ENCODE results near the gene C14orf180. TPM values are rescaled to one million over a fixed set of nuclear protein-coding genes. Genes with fewer than 3 reads are reported as not detected.

C14orf180 gene
- polyA plus RNA-seq, 2 of the 4 experiments (the other 2 are of a cell fraction) = not detected

DNA sequence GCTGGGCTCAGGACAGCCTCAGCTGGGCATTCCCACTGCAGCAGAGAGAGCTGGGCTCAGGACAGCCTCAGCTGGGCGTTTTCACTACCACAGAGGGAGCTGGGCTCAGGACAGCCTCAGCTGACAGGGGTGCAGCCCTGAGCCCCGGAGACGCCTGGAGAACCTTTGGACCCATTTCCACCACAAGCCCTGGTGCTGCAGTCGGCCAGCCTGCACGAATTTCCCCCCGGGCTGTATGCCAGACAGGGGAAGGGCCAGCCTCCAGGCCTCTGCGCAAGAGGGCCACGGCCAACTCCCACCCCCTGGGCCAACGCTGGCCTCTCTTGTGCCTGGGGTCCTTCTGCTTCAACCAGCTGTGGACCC, 2.6 kb upstream of the C14orf180 start:
- WGBS (ENCODE audit: missing lambda C conversion rate) = 46% methylated on average over 9 of the region's 9 CpGs
- POLR2A ChIA-PET = no interaction called here
- ATAC-seq = peak; percentile 35 to 59; a peak in 5 of 6 replicates

DNA sequence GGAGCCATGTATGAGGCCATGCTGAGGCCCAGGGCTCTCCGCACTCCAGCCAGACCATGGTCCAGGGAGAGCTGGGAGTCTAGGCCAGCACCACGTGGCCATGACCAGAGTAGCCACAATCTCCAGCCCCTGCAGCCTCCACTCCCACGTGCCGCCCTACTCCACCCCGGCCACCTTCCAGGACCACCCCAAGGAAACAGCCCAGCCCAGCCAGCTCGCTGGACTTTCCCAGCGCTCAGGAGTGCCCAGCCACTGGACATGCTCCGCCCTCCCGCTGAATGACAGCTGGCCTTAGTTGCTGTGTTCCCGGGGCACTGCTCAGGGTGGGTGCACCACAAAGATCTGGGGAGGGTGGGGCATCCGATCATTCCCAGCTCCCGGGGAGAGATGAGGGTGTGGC, 2.1 kb upstream of the C14orf180 start:
- DNase-seq (ENCODE audit: low read depth in 1 of 2, low spot score in 1 of 2) (no peak), FAIRE-seq (no peak), ATAC-seq (peak in 1 of 2 experiments; percentile 3; a peak in 2 of 6 replicates)
- H3K4me3 ChIP-seq = no peak overlapping the region
- no peak overlapping the region for H3K27ac ChIP-seq
- TF ChIP-seq HEYL (CRISPR knock-in tag; IDR thresholded peaks at IDR 0.05) = no peak
- TF ChIP-seq RCOR1 (IDR thresholded peaks at IDR 0.05; ENCODE audit: low read depth, low read length) = no peak
- no peak for TF ChIP-seq KDM5A (IDR thresholded peaks at IDR 0.05)
- no peaks in the 10 kb centered on the region for H3K9me3 ChIP-seq
- peaks cover 4% of the 10 kb centered on the region; the same call in 1 of the 3 replicates for H3K4me1 ChIP-seq
- POLR2A ChIA-PET = no interaction called here
- 78% methylated on average over 10 of the region's 12 CpGs for WGBS (ENCODE audit: missing lambda C conversion rate)
- H3K4me2 ChIP-seq = no peak overlapping the region; the same call in 2 of the 3 replicates
- CTCF ChIA-PET = interaction anchor here (0.8 to 8.7 kb wide), 8 partner anchors 9 to 500 kb away, joined by 3 to 71 read pairs (median 4); no protein-coding TSS in a partner anchor

More for the DNA sequence above, 2.6 kb upstream of the C14orf180 start:
- no peak overlapping the region for H3K4me3 ChIP-seq
- FAIRE-seq (no peak), DNase-seq (ENCODE audit: low read depth in 1 of 2, low spot score in 1 of 2) (no peak)
- peak overlapping the region; percentile 8; the same call in 1 of the 3 replicates for H3K4me2 ChIP-seq
- TF ChIP-seq E2F6 (IDR thresholded peaks at IDR 0.05; ENCODE audit: borderline replicate concordance, low read depth) = no peak
- TF ChIP-seq FOSB (CRISPR knock-in tag; IDR thresholded peaks at IDR 0.05) = no peak
- no peak for TF ChIP-seq USF2 (IDR thresholded peaks at IDR 0.05)
- no peak for TF ChIP-seq KDM1A (IDR thresholded peaks at IDR 0.05; ENCODE audit: low read depth)
- no peak for TF ChIP-seq CHD2 (IDR thresholded peaks at IDR 0.05; ENCODE audit: low read length, partially characterized antibody)
- TF ChIP-seq HOXB5 (CRISPR knock-in tag; IDR thresholded peaks at IDR 0.05) = no peak
- no peak for TF ChIP-seq NR3C1 (IDR thresholded peaks at IDR 0.05)
- H3K4me1 ChIP-seq = peaks cover 4% of the 10 kb centered on the region; the same call in 1 of the 3 replicates
- no peaks in the 10 kb centered on the region for H3K9me3 ChIP-seq
- CTCF ChIA-PET = interaction anchor here (0.8 to 8.7 kb wide), 7 partner anchors 8 to 499 kb away, joined by 3 to 71 read pairs (median 3); no protein-coding TSS in a partner anchor
- peak overlapping the region in 1 of 2 experiments; percentile 13; a peak in 1 of 6 replicates for H3K27ac ChIP-seq

GRCh38 chr14:104577847-104578301, 1.7 kb upstream of the C14orf180 start:
- H3K4me3 ChIP-seq = no peak overlapping the region
- FAIRE-seq (no peak), DNase-seq (ENCODE audit: low read depth in 1 of 2, low spot score in 1 of 2) (no peak), ATAC-seq (no peak)
- POLR2A ChIA-PET = no interaction called here
- CTCF ChIA-PET = interaction anchor here (0.8 to 8.7 kb wide), 7 partner anchors 12 to 500 kb away, joined by 3 to 71 read pairs (median 4); no protein-coding TSS in a partner anchor
- H3K4me2 ChIP-seq = no peak overlapping the region
- H3K9me3 ChIP-seq = no peaks in the 10 kb centered on the region
- no peak overlapping the region for H3K27ac ChIP-seq
- 80% methylated on average over 11 of the region's 19 CpGs for WGBS (ENCODE audit: missing lambda C conversion rate)
- peaks cover 4% of the 10 kb centered on the region; the same call in 1 of the 3 replicates for H3K4me1 ChIP-seq
- TF ChIP-seq CHD2 (IDR thresholded peaks at IDR 0.05; ENCODE audit: low read length, partially characterized antibody) (no peak), PHF8 (IDR thresholded peaks at IDR 0.05; ENCODE audit: borderline replicate concordance, low read depth) (no peak), RFX5 (IDR thresholded peaks at IDR 0.05) (no peak), EHMT2 (IDR thresholded peaks at IDR 0.05; ENCODE audit: low read depth) (no peak), CEBPB (IDR thresholded peaks at IDR 0.05) (no peak), EHF (CRISPR knock-in tag; IDR thresholded peaks at IDR 0.05) (no peak), HMGXB4 (CRISPR knock-in tag; IDR thresholded peaks at IDR 0.05; ENCODE audit: borderline replicate concordance) (no peak), CTCF (IDR thresholded peaks at IDR 0.05) (no peak), SREBF2 (IDR thresholded peaks at IDR 0.05) (no peak)
- TF ChIP-seq, protein P1, sequence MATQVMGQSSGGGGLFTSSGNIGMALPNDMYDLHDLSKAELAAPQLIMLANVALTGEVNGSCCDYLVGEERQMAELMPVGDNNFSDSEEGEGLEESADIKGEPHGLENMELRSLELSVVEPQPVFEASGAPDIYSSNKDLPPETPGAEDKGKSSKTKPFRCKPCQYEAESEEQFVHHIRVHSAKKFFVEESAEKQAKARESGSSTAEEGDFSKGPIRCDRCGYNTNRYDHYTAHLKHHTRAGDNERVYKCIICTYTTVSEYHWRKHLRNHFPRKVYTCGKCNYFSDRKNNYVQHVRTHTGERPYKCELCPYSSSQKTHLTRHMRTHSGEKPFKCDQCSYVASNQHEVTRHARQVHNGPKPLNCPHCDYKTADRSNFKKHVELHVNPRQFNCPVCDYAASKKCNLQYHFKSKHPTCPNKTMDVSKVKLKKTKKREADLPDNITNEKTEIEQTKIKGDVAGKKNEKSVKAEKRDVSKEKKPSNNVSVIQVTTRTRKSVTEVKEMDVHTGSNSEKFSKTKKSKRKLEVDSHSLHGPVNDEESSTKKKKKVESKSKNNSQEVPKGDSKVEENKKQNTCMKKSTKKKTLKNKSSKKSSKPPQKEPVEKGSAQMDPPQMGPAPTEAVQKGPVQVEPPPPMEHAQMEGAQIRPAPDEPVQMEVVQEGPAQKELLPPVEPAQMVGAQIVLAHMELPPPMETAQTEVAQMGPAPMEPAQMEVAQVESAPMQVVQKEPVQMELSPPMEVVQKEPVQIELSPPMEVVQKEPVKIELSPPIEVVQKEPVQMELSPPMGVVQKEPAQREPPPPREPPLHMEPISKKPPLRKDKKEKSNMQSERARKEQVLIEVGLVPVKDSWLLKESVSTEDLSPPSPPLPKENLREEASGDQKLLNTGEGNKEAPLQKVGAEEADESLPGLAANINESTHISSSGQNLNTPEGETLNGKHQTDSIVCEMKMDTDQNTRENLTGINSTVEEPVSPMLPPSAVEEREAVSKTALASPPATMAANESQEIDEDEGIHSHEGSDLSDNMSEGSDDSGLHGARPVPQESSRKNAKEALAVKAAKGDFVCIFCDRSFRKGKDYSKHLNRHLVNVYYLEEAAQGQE (IDR thresholded peaks at IDR 0.05) = no peak
- TF ChIP-seq, protein P2, sequence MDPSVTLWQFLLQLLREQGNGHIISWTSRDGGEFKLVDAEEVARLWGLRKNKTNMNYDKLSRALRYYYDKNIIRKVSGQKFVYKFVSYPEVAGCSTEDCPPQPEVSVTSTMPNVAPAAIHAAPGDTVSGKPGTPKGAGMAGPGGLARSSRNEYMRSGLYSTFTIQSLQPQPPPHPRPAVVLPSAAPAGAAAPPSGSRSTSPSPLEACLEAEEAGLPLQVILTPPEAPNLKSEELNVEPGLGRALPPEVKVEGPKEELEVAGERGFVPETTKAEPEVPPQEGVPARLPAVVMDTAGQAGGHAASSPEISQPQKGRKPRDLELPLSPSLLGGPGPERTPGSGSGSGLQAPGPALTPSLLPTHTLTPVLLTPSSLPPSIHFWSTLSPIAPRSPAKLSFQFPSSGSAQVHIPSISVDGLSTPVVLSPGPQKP (IDR thresholded peaks at IDR 0.05; ENCODE audit: low read depth, low read length) = no peak
- TF ChIP-seq, protein P3, sequence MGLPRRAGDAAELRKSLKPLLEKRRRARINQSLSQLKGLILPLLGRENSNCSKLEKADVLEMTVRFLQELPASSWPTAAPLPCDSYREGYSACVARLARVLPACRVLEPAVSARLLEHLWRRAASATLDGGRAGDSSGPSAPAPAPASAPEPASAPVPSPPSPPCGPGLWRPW (IDR thresholded peaks at IDR 0.05) = no peak
